Measurements from ENCODE around the gene PRXL2A.

The PRXL2A gene

GRCh38 chr10:80461208-80462183, 53.1 kb downstream of the PRXL2A start:
- no peak for DNase-seq (ENCODE audit: low spot score)

- DNase-seq (ENCODE audit: low spot score), result no peak
Measured at GRCh38 chr10:80462299-80462980, 54.1 kb downstream of the PRXL2A start.

GRCh38 chr10:80462981-80463741, 54.8 kb downstream of the PRXL2A start:
- DNase-seq (ENCODE audit: low spot score), result no peak

GRCh38 chr10:80463868-80464267, 55.5 kb downstream of the PRXL2A start:
- DNase-seq (ENCODE audit: low spot score), result no peak

GRCh38 chr10:80464557-80465450, 56.5 kb downstream of the PRXL2A start:
- DNase-seq (ENCODE audit: low spot score), result no peak

GRCh38 chr10:80465451-80465835, 57.1 kb downstream of the PRXL2A start:
- no peak for DNase-seq (ENCODE audit: low spot score)

- no peak for DNase-seq (ENCODE audit: low spot score)
Measured at GRCh38 chr10:80465839-80466590, 57.7 kb downstream of the PRXL2A start.

GRCh38 chr10:80466724-80467326, 58.5 kb downstream of the PRXL2A start:
- no peak for DNase-seq (ENCODE audit: low spot score)

GRCh38 chr10:80468002-80468401, 59.7 kb downstream of the PRXL2A start:
- no peak for DNase-seq (ENCODE audit: low spot score)

- DNase-seq (ENCODE audit: low spot score), result no peak
Measured at GRCh38 chr10:80468806-80469421, 60.6 kb downstream of the PRXL2A start.

GRCh38 chr10:80470266-80470665, 61.9 kb downstream of the PRXL2A start:
- no peak for DNase-seq (ENCODE audit: low spot score)

GRCh38 chr10:80471001-80471400, 62.6 kb downstream of the PRXL2A start:
- no peak for DNase-seq (ENCODE audit: low spot score)

GRCh38 chr10:80471715-80472233, 63.4 kb downstream of the PRXL2A start:
- no peak for DNase-seq (ENCODE audit: low spot score)

- DNase-seq (ENCODE audit: low spot score), result no peak
Measured at GRCh38 chr10:80472234-80473095, 64.1 kb downstream of the PRXL2A start.

GRCh38 chr10:80473096-80473657, 64.8 kb downstream of the PRXL2A start:
- DNase-seq (ENCODE audit: low spot score), result no peak

- DNase-seq (ENCODE audit: low spot score), result no peak
Measured at GRCh38 chr10:80473692-80474596, 65.6 kb downstream of the PRXL2A start.

GRCh38 chr10:80474597-80474910, 66.2 kb downstream of the PRXL2A start:
- DNase-seq (ENCODE audit: low spot score), result no peak

Data from cerebellar cortex (tissue), 1 donor.